Measurements from ENCODE around the gene ATCAY.
"Not testable (repeated sequence)": the region's sequence is repeated elsewhere in the genome, so short reads cannot be mapped to it uniquely, and the experiment has no call there.

The ATCAY gene

DNA sequence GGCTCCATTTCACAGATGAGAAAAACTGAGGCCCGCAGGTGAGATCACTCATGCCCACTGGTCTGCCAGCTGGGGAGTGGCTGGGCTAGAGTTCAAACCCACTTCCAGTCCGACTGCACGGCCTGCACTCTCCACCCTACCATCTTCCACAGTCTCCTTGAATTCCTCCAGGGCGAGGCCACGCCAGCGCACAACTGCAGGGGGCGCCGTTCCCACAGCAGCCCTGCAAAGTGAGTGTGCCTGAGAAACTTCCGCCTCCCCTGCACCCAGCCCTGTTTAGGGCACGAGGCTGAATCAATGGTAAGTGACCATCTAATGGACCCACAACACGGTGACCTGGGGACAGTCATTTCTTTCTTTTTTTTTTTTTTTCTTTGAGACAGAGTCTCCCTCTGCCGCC, 829 bp upstream of the ATCAY start:
- in situ Hi-C loops (cut with HindIII; ENCODE audit: low sequenced_read_pairs): loop anchor here (5.0 kb wide), 1 partner anchor 82 kb away; no protein-coding TSS in a partner anchor
- TF ChIP-seq, protein P1, sequence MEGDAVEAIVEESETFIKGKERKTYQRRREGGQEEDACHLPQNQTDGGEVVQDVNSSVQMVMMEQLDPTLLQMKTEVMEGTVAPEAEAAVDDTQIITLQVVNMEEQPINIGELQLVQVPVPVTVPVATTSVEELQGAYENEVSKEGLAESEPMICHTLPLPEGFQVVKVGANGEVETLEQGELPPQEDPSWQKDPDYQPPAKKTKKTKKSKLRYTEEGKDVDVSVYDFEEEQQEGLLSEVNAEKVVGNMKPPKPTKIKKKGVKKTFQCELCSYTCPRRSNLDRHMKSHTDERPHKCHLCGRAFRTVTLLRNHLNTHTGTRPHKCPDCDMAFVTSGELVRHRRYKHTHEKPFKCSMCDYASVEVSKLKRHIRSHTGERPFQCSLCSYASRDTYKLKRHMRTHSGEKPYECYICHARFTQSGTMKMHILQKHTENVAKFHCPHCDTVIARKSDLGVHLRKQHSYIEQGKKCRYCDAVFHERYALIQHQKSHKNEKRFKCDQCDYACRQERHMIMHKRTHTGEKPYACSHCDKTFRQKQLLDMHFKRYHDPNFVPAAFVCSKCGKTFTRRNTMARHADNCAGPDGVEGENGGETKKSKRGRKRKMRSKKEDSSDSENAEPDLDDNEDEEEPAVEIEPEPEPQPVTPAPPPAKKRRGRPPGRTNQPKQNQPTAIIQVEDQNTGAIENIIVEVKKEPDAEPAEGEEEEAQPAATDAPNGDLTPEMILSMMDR (IDR thresholded peaks at IDR 0.05; ENCODE audit: low read depth, low read length, missing control alignments): no peak
- no peak for DNase-seq (ENCODE audit: low read depth)
- H3K4me3 ChIP-seq (ENCODE audit: low read depth, low read length): no peak overlapping the region

DNA sequence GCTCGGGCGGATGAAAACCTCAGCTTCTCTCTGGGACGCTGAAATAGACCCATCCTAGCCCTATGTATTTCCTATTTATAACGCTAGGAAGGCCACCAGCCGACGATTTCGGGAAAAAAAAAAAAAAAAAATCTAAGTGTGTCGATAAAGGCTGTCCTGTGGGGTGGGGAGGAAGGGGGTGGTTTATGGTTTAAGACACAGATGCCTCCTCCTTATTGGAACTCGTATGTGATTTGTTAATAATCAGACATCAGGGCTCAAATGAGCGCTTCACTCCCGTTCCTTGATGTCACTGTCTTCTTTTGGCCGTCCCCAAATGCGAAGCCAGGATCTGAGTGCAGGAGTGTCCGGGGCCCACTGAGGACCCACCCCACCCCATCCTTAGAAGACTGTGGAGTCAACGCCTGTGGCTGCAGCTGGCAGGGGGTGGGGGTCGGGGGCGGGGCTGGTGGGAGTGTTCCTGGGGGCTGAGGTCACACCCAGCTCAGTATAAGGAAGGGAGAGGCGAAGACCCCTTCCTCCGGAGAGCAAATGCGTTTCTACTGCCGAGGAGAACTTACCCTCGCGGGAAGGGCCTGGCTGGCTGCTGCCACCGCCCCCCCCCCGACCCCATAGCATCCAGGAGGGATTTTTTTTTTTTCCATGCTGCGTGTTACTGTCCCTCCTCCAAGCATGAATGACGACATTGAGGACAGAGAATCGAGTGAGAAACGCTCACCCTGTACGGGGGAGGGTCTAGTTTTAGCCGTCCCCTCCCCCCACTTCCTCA, 971 bp downstream of the ATCAY start:
- in situ Hi-C loops (cut with HindIII; ENCODE audit: low sequenced_read_pairs): no loop called here
- no peak for DNase-seq (ENCODE audit: low read depth)
- H3K4me3 ChIP-seq (ENCODE audit: low read depth, low read length): no peak overlapping the region
- TF ChIP-seq, protein P1 (IDR thresholded peaks at IDR 0.05; ENCODE audit: low read depth, low read length, missing control alignments): no peak

- TF ChIP-seq, protein P1 (IDR thresholded peaks at IDR 0.05; ENCODE audit: low read depth, low read length, missing control alignments): no peak
- no peak for DNase-seq (ENCODE audit: low read depth)
- in situ Hi-C loops (cut with HindIII; ENCODE audit: low sequenced_read_pairs): no loop called here
- no peak overlapping the region for H3K4me3 ChIP-seq (ENCODE audit: low read depth, low read length)
Measured at GRCh38 chr19:3882041-3882384, 1.5 kb downstream of the ATCAY start.

DNA sequence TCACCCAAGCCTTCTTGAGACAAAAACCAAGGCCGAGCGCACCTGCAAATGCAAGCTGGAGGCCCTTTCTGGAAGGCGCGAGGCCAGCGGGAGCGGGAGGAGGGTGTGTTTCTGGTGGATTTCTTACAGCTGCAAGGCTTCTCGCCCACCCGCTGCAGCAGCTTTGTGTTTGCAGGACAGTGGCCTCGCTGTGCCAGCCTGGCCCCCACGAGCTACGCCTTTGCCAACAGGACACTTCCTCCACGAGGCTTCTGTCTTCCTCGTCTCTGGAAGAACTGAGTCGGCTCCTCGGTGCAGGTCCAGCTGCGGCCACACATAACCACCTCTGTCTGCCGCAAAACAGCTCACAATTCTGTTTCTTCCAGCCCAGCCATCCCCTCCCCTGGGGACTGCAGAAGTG, 10.1 kb downstream of the ATCAY start:
- H3K4me3 ChIP-seq (ENCODE audit: low read depth, low read length): no peak overlapping the region
- TF ChIP-seq, protein P1 (IDR thresholded peaks at IDR 0.05; ENCODE audit: low read depth, low read length, missing control alignments): no peak
- no peak for DNase-seq (ENCODE audit: low read depth)
- in situ Hi-C loops (cut with HindIII; ENCODE audit: low sequenced_read_pairs): no loop called here

GRCh38 chr19:3893509-3894179, 13.2 kb downstream of the ATCAY start:
- no peak for DNase-seq (ENCODE audit: low read depth)
- TF ChIP-seq, protein P1 (IDR thresholded peaks at IDR 0.05; ENCODE audit: low read depth, low read length, missing control alignments): no peak
- H3K4me3 ChIP-seq (ENCODE audit: low read depth, low read length): no peak overlapping the region
- in situ Hi-C loops (cut with HindIII; ENCODE audit: low sequenced_read_pairs): no loop called here

DNA sequence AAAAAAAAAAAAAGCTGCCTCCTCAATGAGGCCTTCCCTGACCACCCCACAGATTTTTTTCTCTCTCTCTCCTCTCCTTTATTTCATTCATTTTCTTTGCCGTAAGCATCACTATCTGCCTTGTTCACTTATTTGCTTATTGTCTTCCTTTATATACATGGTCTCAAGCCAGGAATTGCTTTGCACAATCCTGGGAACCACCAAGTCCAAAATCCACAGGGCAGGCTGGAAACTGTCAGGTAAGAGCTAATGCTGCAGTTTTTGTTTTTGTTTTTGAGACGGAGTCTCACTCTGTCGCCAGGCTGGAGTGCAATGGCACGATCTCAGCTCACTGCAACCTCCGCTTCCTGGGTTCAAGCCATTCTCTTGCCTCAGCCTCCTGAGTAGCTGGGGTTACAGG, 14.5 kb downstream of the ATCAY start:
- H3K4me3 ChIP-seq (ENCODE audit: low read depth, low read length); DNase-seq (ENCODE audit: low read depth); in situ Hi-C loops (cut with HindIII; ENCODE audit: low sequenced_read_pairs): not testable (repeated sequence)

GRCh38 chr19:3895788-3896187, 15.3 kb downstream of the ATCAY start:
- no peak for DNase-seq (ENCODE audit: low read depth)
- in situ Hi-C loops (cut with HindIII; ENCODE audit: low sequenced_read_pairs): no loop called here
- TF ChIP-seq, protein P1 (IDR thresholded peaks at IDR 0.05; ENCODE audit: low read depth, low read length, missing control alignments): no peak
- no peak overlapping the region for H3K4me3 ChIP-seq (ENCODE audit: low read depth, low read length)

Measured in astrocyte of the cerebellum (primary cell).